ENCODE data around the gene DEPDC7.

GRCh38 chr11:33057284-33057683 is 41.6 kb downstream of the DEPDC7 start:
- TF ChIP-seq EZH2 (IDR thresholded peaks at IDR 0.05; ENCODE audit: low read depth, low read length, severe bottlenecking) (no peak), YY1 (IDR thresholded peaks at IDR 0.05; ENCODE audit: low read depth, low read length) (no peak), POLR2AphosphoS5 (IDR thresholded peaks at IDR 0.05; ENCODE audit: low read depth, low read length) (no peak), USF2 (IDR thresholded peaks at IDR 0.05; ENCODE audit: low read length) (no peak)

All from H1 (cell line).